ENCODE data around the gene TMEM205.
"Not testable (repeated sequence)": the region's sequence is repeated elsewhere in the genome, so short reads cannot be mapped to it uniquely, and the experiment has no call there.

TMEM205 gene

GRCh38 chr19:11324079-11324661 lies 21.9 kb downstream of the TMEM205 start:
- peak; percentile 83 to 88 for DNase-seq

DNA sequence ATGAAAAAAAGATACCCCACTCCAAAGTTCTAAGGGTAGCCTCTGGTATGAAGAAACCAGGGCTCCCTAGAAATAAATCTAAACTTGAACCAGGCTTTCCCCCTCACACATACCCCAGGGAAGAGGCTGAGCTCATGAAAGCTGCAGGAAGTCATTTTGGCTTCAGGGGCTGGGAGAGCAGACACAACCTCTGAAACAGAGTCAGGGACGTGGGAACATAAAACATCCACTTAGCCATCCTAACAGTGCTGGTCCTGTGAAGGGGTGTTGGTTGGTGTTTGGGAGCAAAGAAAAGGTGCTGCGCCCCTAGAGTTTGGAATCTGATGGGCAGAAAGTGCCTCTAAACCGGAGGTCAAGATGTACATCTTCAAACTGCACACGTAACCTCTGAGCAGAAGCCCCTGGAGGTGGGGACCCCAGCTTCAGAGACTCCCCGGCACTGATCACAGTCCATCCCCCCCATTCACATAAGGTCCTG lies 22.4 kb downstream of the TMEM205 start:
- no peak for TF ChIP-seq CTCF (IDR thresholded peaks at IDR 0.05)
- Histone ChIP-seq H3K27ac (peak overlapping the region; percentile 62 to 82), H3K4me3 (no peak overlapping the region), H3K4me1 (peaks cover 5 to 23% (median 16%) of the 10 kb centered on the region in 4 donors), H3K27me3 (peaks cover 0 to 3% of the 10 kb centered on the region in 2 donors), H3K36me3 (peaks cover 19 to 38% (median 36%) of the 10 kb centered on the region in 3 donors), H3K9me3 (no peaks in the 10 kb centered on the region)
- intact Hi-C loops (cut with DNase I; ENCODE audit: low total_unique reads) = no loop called here
- DNase-seq = no peak

More at GRCh38 chr19:11324079-11324661, 21.9 kb downstream of the TMEM205 start:
- Histone ChIP-seq H3K9me3 (no peaks in the 10 kb centered on the region), H3K4me1 (peaks cover 5 to 23% (median 16%) of the 10 kb centered on the region in 4 donors), H3K27me3 (no peaks in the 10 kb centered on the region), H3K36me3 (peaks cover 19 to 43% (median 40%) of the 10 kb centered on the region in 3 donors), H3K4me3 (no peak overlapping the region), H3K27ac (peak overlapping the region; percentile 62 to 82)
- intact Hi-C loops (cut with DNase I; ENCODE audit: low total_unique reads) = no loop called here
- no peak for TF ChIP-seq CTCF (IDR thresholded peaks at IDR 0.05)

DNA sequence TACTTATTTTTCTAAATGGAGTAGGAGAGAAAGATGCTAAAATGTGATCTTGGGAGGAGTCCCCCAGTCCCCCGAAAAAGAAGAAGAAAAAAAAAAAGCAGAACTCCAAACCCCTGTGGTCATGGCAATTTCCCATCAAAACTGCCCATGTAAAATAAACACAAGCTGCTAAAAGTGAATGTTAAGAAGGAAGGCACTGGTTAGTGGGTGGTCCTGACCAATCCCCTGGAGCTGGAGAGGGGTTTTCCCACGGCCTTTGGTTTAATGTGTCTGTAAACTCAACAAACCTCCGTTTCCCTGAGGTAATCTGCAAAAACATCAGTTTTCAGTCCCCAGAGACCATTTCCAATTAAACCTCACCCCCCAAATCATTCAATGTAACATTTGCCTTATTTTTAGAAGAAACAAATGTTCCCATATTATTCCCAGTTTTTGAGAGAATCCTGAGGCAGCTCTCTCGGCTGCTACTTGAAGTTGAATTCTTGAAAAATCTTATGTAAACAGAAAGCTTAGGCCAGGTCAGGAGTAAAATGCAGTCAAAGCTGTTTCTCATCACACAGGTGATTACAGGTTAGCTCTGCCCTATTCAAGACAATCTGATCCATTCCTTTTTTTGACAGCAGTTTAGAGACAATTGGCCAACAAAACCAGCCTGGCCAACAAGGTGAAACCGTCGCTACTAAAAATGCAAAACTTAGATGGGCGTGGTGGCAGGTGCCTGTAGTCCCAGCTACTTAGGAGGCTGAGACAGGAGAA lies 23.6 kb downstream of the TMEM205 start:
- peaks cover 0 to 3% of the 10 kb centered on the region in 2 donors for H3K27me3 ChIP-seq
- intact Hi-C loops (cut with DNase I; ENCODE audit: low total_unique reads) = no loop called here
- H3K4me1 ChIP-seq = peaks cover 5 to 24% (median 16%) of the 10 kb centered on the region in 4 donors

GRCh38 chr19:11321191-11322126 lies 24.6 kb downstream of the TMEM205 start:
- Histone ChIP-seq H3K27ac (no peak overlapping the region), H3K36me3 (peaks cover 3 to 16% (median 15%) of the 10 kb centered on the region in 3 donors), H3K4me3 (no peak overlapping the region), H3K27me3 (peaks cover 0 to 3% of the 10 kb centered on the region in 2 donors), H3K9me3 (no peaks in the 10 kb centered on the region), H3K4me1 (peaks cover 5 to 27% (median 16%) of the 10 kb centered on the region in 4 donors)
- DNase-seq = no peak
- intact Hi-C loops (cut with DNase I; ENCODE audit: low total_unique reads) = no loop called here
- no peak for TF ChIP-seq CTCF (IDR thresholded peaks at IDR 0.05)

More for the DNA sequence above, 23.6 kb downstream of the TMEM205 start:
- DNase-seq = no peak
- H3K27ac ChIP-seq = no peak overlapping the region
- H3K36me3 ChIP-seq = peaks cover 13 to 26% (median 25%) of the 10 kb centered on the region in 3 donors
- TF ChIP-seq CTCF (IDR thresholded peaks at IDR 0.05) = no peak
- H3K4me3 ChIP-seq = no peak overlapping the region
- no peaks in the 10 kb centered on the region for H3K9me3 ChIP-seq

GRCh38 chr19:11320278-11320995 lies 25.6 kb downstream of the TMEM205 start:
- H3K4me1 ChIP-seq = peaks cover 5 to 27% (median 16%) of the 10 kb centered on the region in 4 donors
- H3K27me3 ChIP-seq; H3K4me3 ChIP-seq; H3K36me3 ChIP-seq; H3K9me3 ChIP-seq; H3K27ac ChIP-seq; DNase-seq; intact Hi-C loops (cut with DNase I; ENCODE audit: low total_unique reads): not testable (repeated sequence)

Measured in tibial artery (tissue), 4 donors.